Raji (cell line): ENCODE measurements around the gene WDR33.

ENCODE experiments used
- POLR2A ChIP-seq: IDR thresholded peaks from 2 replicates; pipeline ENCODE4 v1.6.1; 2011; ENCODE audit warnings: low read depth, low read length, control low read depth; ENCODE audit not compliant: insufficient read depth

The WDR33 gene

GRCh38 chr2:127740665-127741288, 70.2 kb downstream of the WDR33 start:
- TF ChIP-seq POLR2A = no peak

- no peak for TF ChIP-seq POLR2A
Measured at GRCh38 chr2:127739800-127740199, 71.2 kb downstream of the WDR33 start.

GRCh38 chr2:127737892-127738291, 73.1 kb downstream of the WDR33 start:
- no peak for TF ChIP-seq POLR2A

- no peak for TF ChIP-seq POLR2A
Measured at GRCh38 chr2:127735537-127736399, 75.2 kb downstream of the WDR33 start.

- no peak for TF ChIP-seq POLR2A
Measured at GRCh38 chr2:127735044-127735443, 75.9 kb downstream of the WDR33 start.

GRCh38 chr2:127733816-127734537, 77.0 kb downstream of the WDR33 start:
- no peak for TF ChIP-seq POLR2A

GRCh38 chr2:127733113-127733815, 77.7 kb downstream of the WDR33 start:
- no peak for TF ChIP-seq POLR2A

- TF ChIP-seq POLR2A = no peak
Measured at GRCh38 chr2:127726158-127726880, 84.7 kb downstream of the WDR33 start.

GRCh38 chr2:127722807-127723206, 88.2 kb downstream of the WDR33 start:
- no peak for TF ChIP-seq POLR2A

GRCh38 chr2:127721978-127722355, 89.0 kb downstream of the WDR33 start:
- TF ChIP-seq POLR2A = no peak

GRCh38 chr2:127721311-127721977, 89.5 kb downstream of the WDR33 start:
- TF ChIP-seq POLR2A = no peak

- no peak for TF ChIP-seq POLR2A
Measured at GRCh38 chr2:127719301-127720218, 91.4 kb downstream of the WDR33 start.

- TF ChIP-seq POLR2A = no peak
Measured at GRCh38 chr2:127718271-127718670, 92.7 kb downstream of the WDR33 start.

- no peak for TF ChIP-seq POLR2A
Measured at GRCh38 chr2:127715778-127716449, 95.1 kb downstream of the WDR33 start.
